CD4-positive, alpha-beta T cell treated with Interleukin-15 for 4 hours (primary cell): ENCODE results near the gene FBXO11.
"Not testable (repeated sequence)": the region's sequence is repeated elsewhere in the genome, so short reads cannot be mapped to it uniquely, and the experiment has no call there.

ENCODE experiments used
- DNase-seq: peaks from one replicate; pipeline ENCODE4 v3.0.0-alpha.2; 2020; ENCODE audit warnings: low spot score

Gene FBXO11

GRCh38 chr2:47897883-47898731, 8.2 kb downstream of the FBXO11 start:
- DNase-seq: peak; percentile 14

- DNase-seq: not testable (repeated sequence)
Observed at GRCh38 chr2:47897191-47897882, 9.0 kb downstream of the FBXO11 start.

- DNase-seq: no peak
Observed at GRCh38 chr2:47896450-47896968, 9.8 kb downstream of the FBXO11 start.

GRCh38 chr2:47893771-47894170, 12.5 kb downstream of the FBXO11 start:
- DNase-seq: no peak

GRCh38 chr2:47892338-47892730, 14.0 kb downstream of the FBXO11 start:
- DNase-seq: no peak

GRCh38 chr2:47891369-47892337, 14.6 kb downstream of the FBXO11 start:
- no peak for DNase-seq

GRCh38 chr2:47890711-47891368, 15.5 kb downstream of the FBXO11 start:
- DNase-seq: no peak

GRCh38 chr2:47888581-47889280, 17.6 kb downstream of the FBXO11 start:
- DNase-seq: peak; percentile 74

GRCh38 chr2:47876912-47877311, 29.4 kb downstream of the FBXO11 start:
- DNase-seq: no peak

- no peak for DNase-seq
Observed at GRCh38 chr2:47872941-47873340, 33.4 kb downstream of the FBXO11 start.

- no peak for DNase-seq
Observed at GRCh38 chr2:47870641-47871540, 35.4 kb downstream of the FBXO11 start.

GRCh38 chr2:47869859-47870595, 36.3 kb downstream of the FBXO11 start:
- no peak for DNase-seq

- DNase-seq: no peak
Observed at GRCh38 chr2:47868611-47869352, 37.5 kb downstream of the FBXO11 start.

- DNase-seq: peak; percentile 21
Observed at GRCh38 chr2:47867205-47867604, 39.1 kb downstream of the FBXO11 start.

- DNase-seq: no peak
Observed at GRCh38 chr2:47864566-47864965, 41.7 kb downstream of the FBXO11 start.

- no peak for DNase-seq
Observed at GRCh38 chr2:47862949-47863348, 43.3 kb downstream of the FBXO11 start.

- not testable (repeated sequence) for DNase-seq
Observed at GRCh38 chr2:47853067-47853777, 53.1 kb downstream of the FBXO11 start.

- DNase-seq: no peak
Observed at GRCh38 chr2:47850198-47850597, 56.1 kb downstream of the FBXO11 start.
